MM.1S (cell line): Measurements from ENCODE around the gene SLC2A11.

Source experiments
- DNase-seq: peaks from one replicate; pipeline ENCODE4 v3.0.0-alpha.2; 2015
- H2AFZ ChIP-seq: fragments of 300-600 bp; sonication (generic); 2 replicates; pipeline ENCODE4 v1.6.0; 2016; ENCODE audit warnings: antibody characterized with exemption, low read length
- H3F3A ChIP-seq: fragments of 300-600 bp; sonication (generic); 2 replicates; pipeline ENCODE4 v1.6.1; 2016; ENCODE audit warnings: mild to moderate bottlenecking, antibody characterized with exemption, low read length, moderate library complexity, mixed read lengths; ENCODE audit not compliant: insufficient read depth
- H3K27ac ChIP-seq: fragments of 300-600 bp; sonication (generic); 2 replicates; pipeline ENCODE4 v1.5.1; 2016; ENCODE audit warnings: mild to moderate bottlenecking, low read length
- H3K27me3 ChIP-seq: fragments of 300-600 bp; sonication (generic); replicated peaks from 2 replicates; pipeline ENCODE4 v1.6.0; 2016; ENCODE audit warnings: low read length; ENCODE audit not compliant: insufficient read depth
- H3K36me3 ChIP-seq: fragments of 300-600 bp; sonication (generic); replicated peaks from 2 replicates; pipeline ENCODE4 v1.6.1; 2016; ENCODE audit warnings: mild to moderate bottlenecking, low read length, mixed read lengths; ENCODE audit not compliant: insufficient read depth
- H3K4me1 ChIP-seq: fragments of 300-600 bp; sonication (generic); 2 replicates; pipeline ENCODE4 v1.6.1; 2016; ENCODE audit warnings: low read length, mixed read lengths
- H3K4me2 ChIP-seq: fragments of 300-600 bp; sonication (generic); 2 replicates; pipeline ENCODE4 v1.6.0; 2016; ENCODE audit warnings: low read depth, low read length
- H3K4me3 ChIP-seq: fragments of 300-600 bp; sonication (generic); 2 replicates; pipeline ENCODE4 v1.5.1; 2016; ENCODE audit warnings: low read length, mixed read lengths
- H3K79me2 ChIP-seq: fragments of 300-600 bp; sonication (generic); 2 replicates; pipeline ENCODE4 v1.6.1; 2016; ENCODE audit warnings: mixed run types, low read length, mixed read lengths
- H3K9ac ChIP-seq: fragments of 300-600 bp; sonication (generic); 2 replicates; pipeline ENCODE4 v1.6.1; 2016; ENCODE audit warnings: low read length, mixed read lengths
- H3K9me2 ChIP-seq: fragments of 300-600 bp; sonication (generic); replicated peaks from 2 replicates; pipeline ENCODE4 v1.6.1; 2016; ENCODE audit warnings: mild to moderate bottlenecking, low read length, mixed read lengths; ENCODE audit not compliant: insufficient read depth
- H3K9me3 ChIP-seq: fragments of 300-600 bp; sonication (generic); replicated peaks from 2 replicates; pipeline ENCODE4 v1.6.1; 2016; ENCODE audit warnings: mild to moderate bottlenecking, low read length, mixed read lengths; ENCODE audit not compliant: insufficient read depth
- H4K20me1 ChIP-seq: fragments of 300-600 bp; sonication (generic); 2 replicates; pipeline ENCODE4 v1.6.1; 2016; ENCODE audit warnings: mild to moderate bottlenecking, low read length, moderate library complexity, mixed read lengths; ENCODE audit not compliant: insufficient read depth
- EZH2 ChIP-seq: fragments of 300-600 bp; sonication (generic); optimal IDR thresholded peaks from 2 replicates; pipeline ENCODE3; 2017; ENCODE audit warnings: low read depth, mild to moderate bottlenecking, antibody characterized with exemption, low read length, mixed read lengths
- EZH2phosphoT487 ChIP-seq: fragments of 300-600 bp; sonication (generic); IDR thresholded peaks from 2 replicates; pipeline ENCODE4 v1.6.1; 2018; ENCODE audit warnings: antibody characterized with exemption, low read length
- TF ChIP-seq, protein P1 (sequence below): fragments of 300-600 bp; sonication (generic); IDR thresholded peaks from 2 replicates; pipeline ENCODE4 v1.5.1; 2016; ENCODE audit warnings: antibody characterized with exemption, low read length, mixed read lengths

The SLC2A11 gene

DNA sequence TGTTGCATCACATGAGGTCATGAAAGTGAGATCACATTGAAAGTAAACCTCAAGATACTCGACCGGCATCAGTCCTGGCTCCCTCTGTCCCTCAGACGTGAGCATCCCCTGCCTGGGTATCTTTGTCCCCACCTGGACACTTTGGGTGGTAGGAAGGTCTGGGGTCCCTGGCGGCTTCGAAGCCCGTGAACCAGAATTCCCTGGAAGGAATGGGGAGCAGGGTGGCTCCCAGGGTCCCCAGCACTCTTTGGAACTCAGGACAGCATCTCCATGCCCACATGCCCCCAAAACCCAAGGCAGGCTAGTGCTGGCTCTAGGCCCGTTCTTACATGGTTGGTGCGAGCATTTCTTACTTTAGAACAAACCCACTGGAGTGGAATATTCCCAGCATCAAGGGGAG, 26.4 kb upstream of the SLC2A11 start:
- DNase-seq, result no peak
- H3F3A ChIP-seq, result peaks cover 7% of the 10 kb centered on the region
- no peak overlapping the region for H3K4me2 ChIP-seq
- no peaks in the 10 kb centered on the region for H4K20me1 ChIP-seq
- no peak overlapping the region for H3K27ac ChIP-seq
- H3K9me2 ChIP-seq, result no peaks in the 10 kb centered on the region
- TF ChIP-seq, protein P1, sequence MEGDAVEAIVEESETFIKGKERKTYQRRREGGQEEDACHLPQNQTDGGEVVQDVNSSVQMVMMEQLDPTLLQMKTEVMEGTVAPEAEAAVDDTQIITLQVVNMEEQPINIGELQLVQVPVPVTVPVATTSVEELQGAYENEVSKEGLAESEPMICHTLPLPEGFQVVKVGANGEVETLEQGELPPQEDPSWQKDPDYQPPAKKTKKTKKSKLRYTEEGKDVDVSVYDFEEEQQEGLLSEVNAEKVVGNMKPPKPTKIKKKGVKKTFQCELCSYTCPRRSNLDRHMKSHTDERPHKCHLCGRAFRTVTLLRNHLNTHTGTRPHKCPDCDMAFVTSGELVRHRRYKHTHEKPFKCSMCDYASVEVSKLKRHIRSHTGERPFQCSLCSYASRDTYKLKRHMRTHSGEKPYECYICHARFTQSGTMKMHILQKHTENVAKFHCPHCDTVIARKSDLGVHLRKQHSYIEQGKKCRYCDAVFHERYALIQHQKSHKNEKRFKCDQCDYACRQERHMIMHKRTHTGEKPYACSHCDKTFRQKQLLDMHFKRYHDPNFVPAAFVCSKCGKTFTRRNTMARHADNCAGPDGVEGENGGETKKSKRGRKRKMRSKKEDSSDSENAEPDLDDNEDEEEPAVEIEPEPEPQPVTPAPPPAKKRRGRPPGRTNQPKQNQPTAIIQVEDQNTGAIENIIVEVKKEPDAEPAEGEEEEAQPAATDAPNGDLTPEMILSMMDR, result no peak
- TF ChIP-seq EZH2phosphoT487 (no peak), EZH2 (no peak)
- no peak overlapping the region for H2AFZ ChIP-seq
- H3K9ac ChIP-seq, result no peak overlapping the region
- H3K4me1 ChIP-seq, result peaks cover 6% of the 10 kb centered on the region
- no peaks in the 10 kb centered on the region for H3K9me3 ChIP-seq
- no peaks in the 10 kb centered on the region for H3K27me3 ChIP-seq
- H3K36me3 ChIP-seq, result 0 out of 2 replicates have a peak, but pooled peaks cover 3% of the 10 kb centered on the region
- no peak overlapping the region for H3K4me3 ChIP-seq
- peaks cover 56% of the 10 kb centered on the region for H3K79me2 ChIP-seq

DNA sequence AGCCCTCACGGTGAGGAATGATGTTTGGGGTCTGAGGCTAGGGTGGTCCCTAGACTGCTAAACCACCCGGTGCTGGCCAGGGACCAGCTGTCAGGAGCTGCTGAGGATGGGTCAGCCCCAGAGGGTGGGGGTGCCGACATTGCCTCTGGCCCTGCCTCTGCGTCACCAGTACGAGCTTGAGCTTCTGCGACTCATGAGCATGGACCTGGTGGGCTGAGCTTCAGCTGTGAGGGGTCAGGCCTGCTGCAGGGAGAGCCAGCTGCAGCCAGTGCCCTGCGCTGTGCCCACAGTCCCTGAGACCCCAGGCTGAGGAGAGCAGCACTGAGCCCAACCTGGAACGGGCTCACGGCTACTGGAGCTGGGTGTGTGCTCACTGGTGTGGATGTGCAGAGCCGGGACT, 25.9 kb upstream of the SLC2A11 start:
- H3K9ac ChIP-seq, result no peak overlapping the region
- H4K20me1 ChIP-seq, result no peaks in the 10 kb centered on the region
- H3K36me3 ChIP-seq, result 0 out of 2 replicates have a peak, but pooled peaks cover 3% of the 10 kb centered on the region

DNA sequence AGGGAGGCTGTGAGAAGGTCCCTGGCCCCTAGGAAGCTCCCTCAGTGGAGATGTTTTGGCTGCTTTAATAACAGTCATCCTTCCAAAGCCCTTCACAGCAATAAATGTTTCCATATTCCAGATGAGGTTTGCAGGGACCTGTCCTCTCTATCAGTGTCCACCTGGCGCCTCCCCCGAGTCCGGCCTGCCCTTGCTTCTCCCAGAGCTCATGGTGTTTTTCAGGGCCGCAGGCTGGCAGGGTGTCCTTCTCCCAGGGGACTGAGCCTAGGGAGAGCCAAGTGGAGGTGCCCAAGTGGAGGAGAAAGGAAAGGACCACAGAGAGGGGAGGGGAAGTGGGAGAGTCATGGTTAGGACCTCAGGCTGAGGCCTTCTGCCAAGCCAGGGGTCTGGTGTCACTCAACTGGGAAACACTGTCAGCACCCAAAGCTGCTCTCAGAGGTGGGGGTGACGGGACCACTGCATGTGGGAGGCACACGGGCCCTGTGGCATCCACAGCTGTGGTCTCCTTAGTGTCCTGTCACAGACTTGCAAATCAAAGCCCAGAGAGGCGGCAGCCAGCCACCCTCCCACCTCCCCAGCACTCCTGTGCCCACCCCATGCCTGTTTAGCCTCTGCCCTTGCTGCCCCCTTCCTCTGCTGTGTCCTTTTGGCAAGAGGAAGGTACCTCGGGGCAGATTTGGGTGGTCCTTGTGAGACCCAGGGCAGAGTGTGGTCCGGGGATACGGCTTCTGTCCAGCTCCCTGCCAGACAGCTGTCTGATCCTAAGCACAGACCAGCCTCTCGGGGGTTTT, 25.3 kb upstream of the SLC2A11 start:
- Histone ChIP-seq H3K27ac (no peak overlapping the region), H3K79me2 (peaks cover 68% of the 10 kb centered on the region), H3F3A (peaks cover 12% of the 10 kb centered on the region), H3K9me2 (no peaks in the 10 kb centered on the region), H3K9me3 (no peaks in the 10 kb centered on the region), H2AFZ (no peak overlapping the region), H3K4me3 (no peak overlapping the region), H3K4me1 (peaks cover 18% of the 10 kb centered on the region), H3K27me3 (no peaks in the 10 kb centered on the region), H3K4me2 (no peak overlapping the region), H3K9ac (no peak overlapping the region), H4K20me1 (no peaks in the 10 kb centered on the region), H3K36me3 (0 out of 2 replicates have a peak, but pooled peaks cover 3% of the 10 kb centered on the region)
- TF ChIP-seq, protein P1, result no peak
- no peak for TF ChIP-seq EZH2
- TF ChIP-seq EZH2phosphoT487, result no peak
- no peak for DNase-seq

More for the DNA sequence above, 25.9 kb upstream of the SLC2A11 start:
- Histone ChIP-seq H3K9me2 (no peaks in the 10 kb centered on the region), H3K27ac (no peak overlapping the region), H3K79me2 (peaks cover 61% of the 10 kb centered on the region), H3K27me3 (no peaks in the 10 kb centered on the region), H3K4me2 (no peak overlapping the region), H3F3A (peaks cover 12% of the 10 kb centered on the region), H3K9me3 (no peaks in the 10 kb centered on the region), H2AFZ (no peak overlapping the region), H3K4me3 (no peak overlapping the region), H3K4me1 (peaks cover 12% of the 10 kb centered on the region)
- DNase-seq, result no peak
- TF ChIP-seq, protein P1, result no peak
- TF ChIP-seq EZH2phosphoT487 (no peak), EZH2 (no peak)
